ENCODE measurements around the gene CAND2. TPM values are rescaled to one million over a fixed set of nuclear protein-coding genes. Genes with fewer than 3 reads are reported as not detected.
"Not testable (repeated sequence)": the region's sequence is repeated elsewhere in the genome, so short reads cannot be mapped to it uniquely, and the experiment has no call there.

CAND2 gene
- total RNA-seq, 1 donor from 2014 or later: 15.5 TPM

- Mint-ChIP-seq H3K4me1 (peaks cover 50% of the 10 kb centered on the region), H3K4me3 (peak overlapping the region; percentile 100), H3K9me3 (no peaks in the 10 kb centered on the region), H3K27me3 (ENCODE audit: low read depth) (no peaks in the 10 kb centered on the region), H3K36me3 (ENCODE audit: low read depth) (peaks cover 43% of the 10 kb centered on the region), H3K27ac (ENCODE audit: unreplicated experiment) (peak overlapping the region; percentile 38)
- no peak for DNase-seq (ENCODE audit: low read depth, low spot score)
- TF ChIP-seq CTCF (conservative IDR thresholded peaks at IDR 0.05): no peak
Observed at GRCh38 chr3:12838179-12838965, 41.9 kb downstream of the CAND2 start.

GRCh38 chr3:12839156-12839946, 42.9 kb downstream of the CAND2 start:
- Mint-ChIP-seq H3K27me3 (ENCODE audit: low read depth) (no peaks in the 10 kb centered on the region), H3K4me1 (peaks cover 49% of the 10 kb centered on the region), H3K27ac (ENCODE audit: unreplicated experiment) (no peak overlapping the region), H3K36me3 (ENCODE audit: low read depth) (peaks cover 38% of the 10 kb centered on the region), H3K9me3 (no peaks in the 10 kb centered on the region), H3K4me3 (peak overlapping the region; percentile 100)
- no peak for DNase-seq (ENCODE audit: low read depth, low spot score)
- TF ChIP-seq CTCF (conservative IDR thresholded peaks at IDR 0.05): no peak

GRCh38 chr3:12840148-12840547, 43.7 kb downstream of the CAND2 start:
- H3K4me1 Mint-ChIP-seq: peaks cover 49% of the 10 kb centered on the region
- peaks cover 38% of the 10 kb centered on the region for H3K36me3 Mint-ChIP-seq (ENCODE audit: low read depth)
- not testable (repeated sequence) for H3K9me3 Mint-ChIP-seq; DNase-seq (ENCODE audit: low read depth, low spot score); H3K27me3 Mint-ChIP-seq (ENCODE audit: low read depth)
- peak overlapping the region; percentile 100 for H3K27ac Mint-ChIP-seq (ENCODE audit: unreplicated experiment)
- peak overlapping the region; percentile 100 for H3K4me3 Mint-ChIP-seq

- Mint-ChIP-seq H3K4me3 (peak overlapping the region; percentile 100), H3K36me3 (ENCODE audit: low read depth) (peaks cover 36% of the 10 kb centered on the region), H3K27me3 (ENCODE audit: low read depth) (no peaks in the 10 kb centered on the region), H3K4me1 (peaks cover 49% of the 10 kb centered on the region), H3K9me3 (no peaks in the 10 kb centered on the region), H3K27ac (ENCODE audit: unreplicated experiment) (peak overlapping the region; percentile 100)
- no peak for TF ChIP-seq CTCF (conservative IDR thresholded peaks at IDR 0.05)
- DNase-seq (ENCODE audit: low read depth, low spot score): no peak
Observed at GRCh38 chr3:12840591-12841148, 44.2 kb downstream of the CAND2 start.

GRCh38 chr3:12841149-12841969, 44.9 kb downstream of the CAND2 start, which contains the start of gene RPL32:
Gene RPL32 (minus strand): TSS chr3:12841565. CDS start chr3:12840237, 1,328 bp downstream.
- Mint-ChIP-seq H3K36me3 (ENCODE audit: low read depth) (peaks cover 32% of the 10 kb centered on the region), H3K27ac (ENCODE audit: unreplicated experiment) (peak within 1 kb of the TSS; percentile 100), H3K4me1 (peaks cover 49% of the 10 kb centered on the region), H3K9me3 (no peaks in the 10 kb centered on the region), H3K4me3 (peak within 1 kb of the TSS; percentile 100), H3K27me3 (ENCODE audit: low read depth) (no peaks in the 10 kb centered on the region)
- TF ChIP-seq CTCF (conservative IDR thresholded peaks at IDR 0.05): peak; percentile 81
- DNase-seq (ENCODE audit: low read depth, low spot score): peak; percentile 78

Measured in neural crest cell (in vitro differentiated cells).